ENCODE results near the gene XCL2.

DNA sequence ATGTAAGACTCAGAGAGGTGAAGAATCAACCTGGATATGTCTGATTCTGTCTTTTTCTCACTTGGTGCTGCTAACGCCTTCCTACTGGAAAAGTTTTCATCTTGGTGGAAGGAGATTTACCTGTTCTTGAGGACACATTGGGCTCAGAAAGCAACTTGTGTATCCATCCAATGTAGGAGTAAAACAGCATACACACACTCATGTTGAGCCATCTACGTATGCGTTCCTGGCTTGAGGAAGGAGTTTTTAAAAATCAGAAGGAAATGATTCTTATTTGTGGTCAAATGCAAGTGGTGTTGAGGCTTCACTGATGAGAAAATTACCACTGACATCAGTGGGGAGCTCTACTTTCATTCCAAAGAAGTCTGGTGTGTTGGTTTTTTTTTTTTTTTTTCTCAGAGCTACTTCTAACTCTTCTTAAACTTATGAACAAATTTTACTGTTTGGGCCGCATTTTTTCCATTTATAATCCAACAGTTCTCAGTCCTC, 25.6 kb downstream of the XCL2 start:
- TF ChIP-seq CTCF (IDR thresholded peaks at IDR 0.05; ENCODE audit: low read depth, low read length) (no peak), POLR2A (IDR thresholded peaks at IDR 0.05; ENCODE audit: extremely low read depth, insufficient read length) (no peak), MYC (IDR thresholded peaks at IDR 0.05; ENCODE audit: low read depth, low read length) (no peak)
- TF ChIP-seq, protein P1, sequence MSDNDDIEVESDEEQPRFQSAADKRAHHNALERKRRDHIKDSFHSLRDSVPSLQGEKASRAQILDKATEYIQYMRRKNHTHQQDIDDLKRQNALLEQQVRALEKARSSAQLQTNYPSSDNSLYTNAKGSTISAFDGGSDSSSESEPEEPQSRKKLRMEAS (IDR thresholded peaks at IDR 0.05; ENCODE audit: low read depth, low read length): no peak

Data from NB4 (cell line).